ENCODE data around the gene FCF1.

The FCF1 gene

GRCh38 chr14:74723134-74723533 is 10.2 kb downstream of the FCF1 start:
- H3K36me3 ChIP-seq (ENCODE audit: control insufficient read depth, insufficient read depth, low read length) = peaks cover 4% of the 10 kb centered on the region
- H3K4me1 ChIP-seq (ENCODE audit: control insufficient read depth, insufficient read depth, low read length) = no peaks in the 10 kb centered on the region
- no peak overlapping the region for H3K4me3 ChIP-seq (ENCODE audit: insufficient read depth, low read depth, low read length)
- 92 to 94% methylated on average over 3 of the region's 3 CpGs for WGBS, 2 experiments
- no peaks in the 10 kb centered on the region for H3K27me3 ChIP-seq (ENCODE audit: control insufficient read depth, insufficient read depth, low read length, poor library complexity, severe bottlenecking)
- H3K27ac ChIP-seq (ENCODE audit: insufficient read depth, low read depth, low read length, poor library complexity, severe bottlenecking) = no peak overlapping the region
- no peaks in the 10 kb centered on the region for H3K9me3 ChIP-seq (ENCODE audit: control insufficient read depth, low read length)

- no peak overlapping the region for H3K27ac ChIP-seq (ENCODE audit: insufficient read depth, low read depth, low read length, poor library complexity, severe bottlenecking)
- no peak overlapping the region for H3K4me3 ChIP-seq (ENCODE audit: insufficient read depth, low read depth, low read length)
- H3K9me3 ChIP-seq (ENCODE audit: control insufficient read depth, low read length) = no peaks in the 10 kb centered on the region
- H3K36me3 ChIP-seq (ENCODE audit: control insufficient read depth, insufficient read depth, low read length) = peaks cover 5% of the 10 kb centered on the region
- H3K4me1 ChIP-seq (ENCODE audit: control insufficient read depth, insufficient read depth, low read length) = no peaks in the 10 kb centered on the region
- WGBS, 2 experiments = 97 to 100% methylated on average over 2 of the region's 2 CpGs
- H3K27me3 ChIP-seq (ENCODE audit: control insufficient read depth, insufficient read depth, low read length, poor library complexity, severe bottlenecking) = no peaks in the 10 kb centered on the region
Observed at GRCh38 chr14:74732387-74732786, 19.4 kb downstream of the FCF1 start.

GRCh38 chr14:74733221-74733620 is 20.3 kb downstream of the FCF1 start:
- H3K4me1 ChIP-seq (ENCODE audit: control insufficient read depth, insufficient read depth, low read length) = no peaks in the 10 kb centered on the region
- H3K27me3 ChIP-seq (ENCODE audit: control insufficient read depth, insufficient read depth, low read length, poor library complexity, severe bottlenecking) = no peaks in the 10 kb centered on the region
- 92% methylated on average over 3 of the region's 3 CpGs for WGBS, 2 experiments
- H3K36me3 ChIP-seq (ENCODE audit: control insufficient read depth, insufficient read depth, low read length) = peaks cover 5% of the 10 kb centered on the region
- no peak overlapping the region for H3K27ac ChIP-seq (ENCODE audit: insufficient read depth, low read depth, low read length, poor library complexity, severe bottlenecking)
- no peak overlapping the region for H3K4me3 ChIP-seq (ENCODE audit: insufficient read depth, low read depth, low read length)
- H3K9me3 ChIP-seq (ENCODE audit: control insufficient read depth, low read length) = no peaks in the 10 kb centered on the region

- Histone ChIP-seq H3K4me1 (ENCODE audit: control insufficient read depth, insufficient read depth, low read length) (no peaks in the 10 kb centered on the region), H3K4me3 (ENCODE audit: insufficient read depth, low read depth, low read length) (no peak overlapping the region), H3K36me3 (ENCODE audit: control insufficient read depth, insufficient read depth, low read length) (peaks cover 5% of the 10 kb centered on the region), H3K27me3 (ENCODE audit: control insufficient read depth, insufficient read depth, low read length, poor library complexity, severe bottlenecking) (no peaks in the 10 kb centered on the region), H3K27ac (ENCODE audit: insufficient read depth, low read depth, low read length, poor library complexity, severe bottlenecking) (no peak overlapping the region), H3K9me3 (ENCODE audit: control insufficient read depth, low read length) (no peaks in the 10 kb centered on the region)
- WGBS, 2 experiments = 91 to 95% methylated on average over 4 of the region's 4 CpGs
Observed at GRCh38 chr14:74735125-74735524, 22.2 kb downstream of the FCF1 start.

- peaks cover 5% of the 10 kb centered on the region for H3K36me3 ChIP-seq (ENCODE audit: control insufficient read depth, insufficient read depth, low read length)
- 93 to 95% methylated on average over 4 of the region's 4 CpGs for WGBS, 2 experiments
Observed at GRCh38 chr14:74737753-74738325, 24.9 kb downstream of the FCF1 start.

GRCh38 chr14:74739293-74740030 is 26.5 kb downstream of the FCF1 start:
- Histone ChIP-seq H3K4me3 (ENCODE audit: insufficient read depth, low read depth, low read length) (no peak overlapping the region), H3K36me3 (ENCODE audit: control insufficient read depth, insufficient read depth, low read length) (peaks cover 5% of the 10 kb centered on the region), H3K9me3 (ENCODE audit: control insufficient read depth, low read length) (no peaks in the 10 kb centered on the region), H3K4me1 (ENCODE audit: control insufficient read depth, insufficient read depth, low read length) (no peaks in the 10 kb centered on the region), H3K27me3 (ENCODE audit: control insufficient read depth, insufficient read depth, low read length, poor library complexity, severe bottlenecking) (no peaks in the 10 kb centered on the region), H3K27ac (ENCODE audit: insufficient read depth, low read depth, low read length, poor library complexity, severe bottlenecking) (no peak overlapping the region)
- 96% methylated on average over 8 of the region's 8 CpGs for WGBS, 2 experiments

More at GRCh38 chr14:74737753-74738325, 24.9 kb downstream of the FCF1 start:
- Histone ChIP-seq H3K4me1 (ENCODE audit: control insufficient read depth, insufficient read depth, low read length) (no peaks in the 10 kb centered on the region), H3K27me3 (ENCODE audit: control insufficient read depth, insufficient read depth, low read length, poor library complexity, severe bottlenecking) (no peaks in the 10 kb centered on the region), H3K9me3 (ENCODE audit: control insufficient read depth, low read length) (no peaks in the 10 kb centered on the region), H3K27ac (ENCODE audit: insufficient read depth, low read depth, low read length, poor library complexity, severe bottlenecking) (no peak overlapping the region), H3K4me3 (ENCODE audit: insufficient read depth, low read depth, low read length) (no peak overlapping the region)

- Histone ChIP-seq H3K9me3 (ENCODE audit: control insufficient read depth, low read length) (no peaks in the 10 kb centered on the region), H3K27me3 (ENCODE audit: control insufficient read depth, insufficient read depth, low read length, poor library complexity, severe bottlenecking) (no peaks in the 10 kb centered on the region), H3K4me3 (ENCODE audit: insufficient read depth, low read depth, low read length) (no peak overlapping the region), H3K4me1 (ENCODE audit: control insufficient read depth, insufficient read depth, low read length) (no peaks in the 10 kb centered on the region), H3K36me3 (ENCODE audit: control insufficient read depth, insufficient read depth, low read length) (no peaks in the 10 kb centered on the region), H3K27ac (ENCODE audit: insufficient read depth, low read depth, low read length, poor library complexity, severe bottlenecking) (no peak overlapping the region)
- WGBS, 2 experiments = 89 to 95% methylated on average over 2 of the region's 2 CpGs
Observed at GRCh38 chr14:74747237-74747636, 34.3 kb downstream of the FCF1 start.

- H3K4me1 ChIP-seq (ENCODE audit: control insufficient read depth, insufficient read depth, low read length) = no peaks in the 10 kb centered on the region
- no peaks in the 10 kb centered on the region for H3K27me3 ChIP-seq (ENCODE audit: control insufficient read depth, insufficient read depth, low read length, poor library complexity, severe bottlenecking)
- peaks cover 2% of the 10 kb centered on the region for H3K9me3 ChIP-seq (ENCODE audit: control insufficient read depth, low read length)
- H3K4me3 ChIP-seq (ENCODE audit: insufficient read depth, low read depth, low read length) = no peak overlapping the region
- no peak overlapping the region for H3K27ac ChIP-seq (ENCODE audit: insufficient read depth, low read depth, low read length, poor library complexity, severe bottlenecking)
- WGBS, 2 experiments = 81 to 91% methylated on average over 2 of the region's 2 CpGs
- H3K36me3 ChIP-seq (ENCODE audit: control insufficient read depth, insufficient read depth, low read length) = no peaks in the 10 kb centered on the region
Observed at GRCh38 chr14:74754157-74754556, 41.2 kb downstream of the FCF1 start.

GRCh38 chr14:74754899-74755298 is 42.0 kb downstream of the FCF1 start:
- Histone ChIP-seq H3K4me1 (ENCODE audit: control insufficient read depth, insufficient read depth, low read length) (no peaks in the 10 kb centered on the region), H3K27me3 (ENCODE audit: control insufficient read depth, insufficient read depth, low read length, poor library complexity, severe bottlenecking) (peaks cover under 1% of the 10 kb centered on the region), H3K4me3 (ENCODE audit: insufficient read depth, low read depth, low read length) (no peak overlapping the region), H3K36me3 (ENCODE audit: control insufficient read depth, insufficient read depth, low read length) (no peaks in the 10 kb centered on the region), H3K9me3 (ENCODE audit: control insufficient read depth, low read length) (peaks cover 2% of the 10 kb centered on the region), H3K27ac (ENCODE audit: insufficient read depth, low read depth, low read length, poor library complexity, severe bottlenecking) (no peak overlapping the region)
- WGBS, 2 experiments = 90 to 91% methylated on average over 7 of the region's 7 CpGs

- H3K27ac ChIP-seq (ENCODE audit: insufficient read depth, low read depth, low read length, poor library complexity, severe bottlenecking) = no peak overlapping the region
- no peaks in the 10 kb centered on the region for H3K4me1 ChIP-seq (ENCODE audit: control insufficient read depth, insufficient read depth, low read length)
- H3K36me3 ChIP-seq (ENCODE audit: control insufficient read depth, insufficient read depth, low read length) = no peaks in the 10 kb centered on the region
- peaks cover 5% of the 10 kb centered on the region for H3K27me3 ChIP-seq (ENCODE audit: control insufficient read depth, insufficient read depth, low read length, poor library complexity, severe bottlenecking)
- H3K4me3 ChIP-seq (ENCODE audit: insufficient read depth, low read depth, low read length) = no peak overlapping the region
- 43 to 49% methylated on average over 1 of the region's 1 CpG for WGBS, 2 experiments
- H3K9me3 ChIP-seq (ENCODE audit: control insufficient read depth, low read length) = peaks cover 2% of the 10 kb centered on the region
Observed at GRCh38 chr14:74756326-74756725, 43.4 kb downstream of the FCF1 start.
